Loucy (cell line): ENCODE measurements around the gene DOK6.

Experiments used
- CTCF ChIP-seq: fragments of 200-600 bp; sonication (generic); conservative IDR thresholded peaks from 2 replicates; pipeline ENCODE4 v1.5.1; 2014; ENCODE audit warnings: mild to moderate bottlenecking, antibody characterized with exemption, low read length
- EZH2phosphoT487 ChIP-seq: fragments of 200-600 bp; IDR thresholded peaks from 2 replicates; pipeline ENCODE4 v1.6.1; 2018; ENCODE audit warnings: antibody characterized with exemption, mild to moderate bottlenecking, moderate library complexity, borderline replicate concordance

DNA sequence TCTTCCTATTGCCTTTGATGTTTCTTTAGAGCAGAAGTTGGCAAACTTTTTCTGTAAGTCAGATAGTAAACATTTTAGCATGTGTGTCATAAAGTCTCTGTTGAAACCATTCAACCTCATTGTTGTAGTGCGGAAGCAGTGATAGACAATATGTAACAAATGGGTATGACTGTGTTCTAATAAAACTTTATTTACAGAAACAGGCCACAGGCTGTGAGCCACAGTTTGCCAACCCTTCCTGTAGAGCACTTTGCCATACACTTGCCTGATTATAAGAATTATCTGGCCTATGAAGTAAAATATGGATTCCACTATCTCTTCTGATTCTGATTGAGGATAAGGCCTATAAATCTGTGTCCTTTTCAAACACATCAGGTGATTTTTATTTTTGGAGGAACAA, 237.4 kb downstream of the DOK6 start:
- TF ChIP-seq CTCF: no peak
- no peak for TF ChIP-seq EZH2phosphoT487
